Thyroid gland (tissue), 4 donors: Measurements from ENCODE around the gene SLC7A14.

ENCODE experiments used
- POLR2A ChIP-seq, 2 donors: fragments of 450-650 bp; IDR thresholded peaks; one replicate each; pipeline ENCODE4 v1.6.1; 2017; ENCODE audit warnings: antibody characterized with exemption in 2 of 2, mild to moderate bottlenecking in 2 of 2, moderate library complexity in 1 of 2
- TF ChIP-seq, protein P1 (sequence below), 6 experiments: fragments of 200-600 bp in 3 of 6; fragments of 450-650 bp in 3 of 6; sonication (generic) in 3 of 6; IDR thresholded peaks; one replicate each; pipeline ENCODE4 v1.5.1; 2016 to 2019; ENCODE audit warnings: antibody characterized with exemption in 6 of 6, mild to moderate bottlenecking in 2 of 6, inconsistent platforms in 1 of 6, moderate library complexity in 1 of 6

DNA sequence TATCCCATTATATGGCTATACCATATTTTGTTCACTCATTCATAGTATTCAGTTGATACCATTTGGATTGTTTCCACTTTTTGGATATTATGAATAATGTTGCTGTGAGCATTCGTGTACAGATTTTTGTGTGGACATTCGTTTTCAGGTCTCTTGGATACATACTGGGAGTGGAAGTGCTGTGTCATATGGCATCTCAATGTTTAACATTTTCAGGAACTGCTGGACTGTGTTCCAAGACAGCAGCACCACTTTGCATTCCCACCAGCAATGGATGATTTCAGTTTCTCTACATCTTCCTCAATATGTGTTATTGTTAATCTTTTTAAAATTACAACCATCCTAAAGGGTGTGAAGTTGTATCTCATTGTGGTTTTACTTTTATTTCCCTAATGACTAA is 34.6 kb downstream of the SLC7A14 start:
- TF ChIP-seq, protein P1, sequence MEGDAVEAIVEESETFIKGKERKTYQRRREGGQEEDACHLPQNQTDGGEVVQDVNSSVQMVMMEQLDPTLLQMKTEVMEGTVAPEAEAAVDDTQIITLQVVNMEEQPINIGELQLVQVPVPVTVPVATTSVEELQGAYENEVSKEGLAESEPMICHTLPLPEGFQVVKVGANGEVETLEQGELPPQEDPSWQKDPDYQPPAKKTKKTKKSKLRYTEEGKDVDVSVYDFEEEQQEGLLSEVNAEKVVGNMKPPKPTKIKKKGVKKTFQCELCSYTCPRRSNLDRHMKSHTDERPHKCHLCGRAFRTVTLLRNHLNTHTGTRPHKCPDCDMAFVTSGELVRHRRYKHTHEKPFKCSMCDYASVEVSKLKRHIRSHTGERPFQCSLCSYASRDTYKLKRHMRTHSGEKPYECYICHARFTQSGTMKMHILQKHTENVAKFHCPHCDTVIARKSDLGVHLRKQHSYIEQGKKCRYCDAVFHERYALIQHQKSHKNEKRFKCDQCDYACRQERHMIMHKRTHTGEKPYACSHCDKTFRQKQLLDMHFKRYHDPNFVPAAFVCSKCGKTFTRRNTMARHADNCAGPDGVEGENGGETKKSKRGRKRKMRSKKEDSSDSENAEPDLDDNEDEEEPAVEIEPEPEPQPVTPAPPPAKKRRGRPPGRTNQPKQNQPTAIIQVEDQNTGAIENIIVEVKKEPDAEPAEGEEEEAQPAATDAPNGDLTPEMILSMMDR (IDR thresholded peaks at IDR 0.05), result no peak
- TF ChIP-seq POLR2A (IDR thresholded peaks at IDR 0.05), result no peak
